ENCODE data around the gene PDZRN3. TPM values are rescaled to one million over a fixed set of nuclear protein-coding genes. Genes with fewer than 3 reads are reported as not detected.

Gene PDZRN3
- total RNA-seq, 1 experiment from 2014 or later = not detected

DNA sequence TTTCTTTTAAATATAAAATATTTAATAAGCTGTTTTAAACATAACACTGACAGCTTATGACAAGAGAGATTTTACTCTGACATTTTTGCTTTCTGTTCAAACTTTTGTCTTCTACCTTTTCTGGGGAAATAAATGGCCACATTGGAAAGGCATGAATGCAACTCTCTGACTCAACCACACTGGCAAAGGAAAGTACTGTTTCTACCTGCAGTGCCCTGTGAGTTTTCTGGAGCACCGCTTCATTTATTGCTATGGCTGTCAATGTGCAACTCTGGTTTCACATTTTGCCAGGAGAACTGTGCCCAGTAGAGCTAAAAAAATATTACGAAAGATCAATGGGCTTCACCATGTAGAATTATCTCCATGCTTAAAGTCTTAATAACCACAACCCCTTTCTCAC lies 15.1 kb downstream of the PDZRN3 start:
- Histone ChIP-seq H3K27ac (ENCODE audit: low read length) (no peak overlapping the region), H3K36me3 (ENCODE audit: control insufficient read depth, insufficient read depth, low read length) (no peaks in the 10 kb centered on the region), H3K27me3 (ENCODE audit: control insufficient read depth, insufficient read depth, low read length) (no peaks in the 10 kb centered on the region), H3K4me1 (ENCODE audit: control insufficient read depth, insufficient read depth, low read length) (no peaks in the 10 kb centered on the region), H3K4me3 (ENCODE audit: low read depth in 2 of 2, low read length in 2 of 2) (no peak overlapping the region), H3K9me3 (ENCODE audit: control insufficient read depth, insufficient read depth, low read depth, low read length) (no peaks in the 10 kb centered on the region)
- intact Hi-C loops (cut with micrococcal nuclease; ENCODE audit: unreplicated experiment) (no loop called here), in situ Hi-C loops (cut with HindIII; ENCODE audit: low pct_unique_long_range_greater_than_20kb, low sequenced_read_pairs) (no loop called here)
- ChIA-PET POLR2A (no interaction called here), CTCF (no interaction called here)
- ATAC-seq (no peak), DNase-seq (ENCODE audit: low read depth, low spot score) (no peak)
- BruUV-seq (replicated peaks) = no TSS peak
- TF ChIP-seq, protein P1, sequence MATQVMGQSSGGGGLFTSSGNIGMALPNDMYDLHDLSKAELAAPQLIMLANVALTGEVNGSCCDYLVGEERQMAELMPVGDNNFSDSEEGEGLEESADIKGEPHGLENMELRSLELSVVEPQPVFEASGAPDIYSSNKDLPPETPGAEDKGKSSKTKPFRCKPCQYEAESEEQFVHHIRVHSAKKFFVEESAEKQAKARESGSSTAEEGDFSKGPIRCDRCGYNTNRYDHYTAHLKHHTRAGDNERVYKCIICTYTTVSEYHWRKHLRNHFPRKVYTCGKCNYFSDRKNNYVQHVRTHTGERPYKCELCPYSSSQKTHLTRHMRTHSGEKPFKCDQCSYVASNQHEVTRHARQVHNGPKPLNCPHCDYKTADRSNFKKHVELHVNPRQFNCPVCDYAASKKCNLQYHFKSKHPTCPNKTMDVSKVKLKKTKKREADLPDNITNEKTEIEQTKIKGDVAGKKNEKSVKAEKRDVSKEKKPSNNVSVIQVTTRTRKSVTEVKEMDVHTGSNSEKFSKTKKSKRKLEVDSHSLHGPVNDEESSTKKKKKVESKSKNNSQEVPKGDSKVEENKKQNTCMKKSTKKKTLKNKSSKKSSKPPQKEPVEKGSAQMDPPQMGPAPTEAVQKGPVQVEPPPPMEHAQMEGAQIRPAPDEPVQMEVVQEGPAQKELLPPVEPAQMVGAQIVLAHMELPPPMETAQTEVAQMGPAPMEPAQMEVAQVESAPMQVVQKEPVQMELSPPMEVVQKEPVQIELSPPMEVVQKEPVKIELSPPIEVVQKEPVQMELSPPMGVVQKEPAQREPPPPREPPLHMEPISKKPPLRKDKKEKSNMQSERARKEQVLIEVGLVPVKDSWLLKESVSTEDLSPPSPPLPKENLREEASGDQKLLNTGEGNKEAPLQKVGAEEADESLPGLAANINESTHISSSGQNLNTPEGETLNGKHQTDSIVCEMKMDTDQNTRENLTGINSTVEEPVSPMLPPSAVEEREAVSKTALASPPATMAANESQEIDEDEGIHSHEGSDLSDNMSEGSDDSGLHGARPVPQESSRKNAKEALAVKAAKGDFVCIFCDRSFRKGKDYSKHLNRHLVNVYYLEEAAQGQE (IDR thresholded peaks at IDR 0.05; ENCODE audit: insufficient read depth in 1 of 2, low read depth in 2 of 2, low read length in 1 of 2) = no peak
- TF ChIP-seq TCF7L2 (IDR thresholded peaks at IDR 0.05; ENCODE audit: low read depth, low read length) (no peak), POLR2AphosphoS5 (IDR thresholded peaks at IDR 0.05; ENCODE audit: low read depth, low read length) (no peak)
- TF ChIP-seq, protein P2, sequence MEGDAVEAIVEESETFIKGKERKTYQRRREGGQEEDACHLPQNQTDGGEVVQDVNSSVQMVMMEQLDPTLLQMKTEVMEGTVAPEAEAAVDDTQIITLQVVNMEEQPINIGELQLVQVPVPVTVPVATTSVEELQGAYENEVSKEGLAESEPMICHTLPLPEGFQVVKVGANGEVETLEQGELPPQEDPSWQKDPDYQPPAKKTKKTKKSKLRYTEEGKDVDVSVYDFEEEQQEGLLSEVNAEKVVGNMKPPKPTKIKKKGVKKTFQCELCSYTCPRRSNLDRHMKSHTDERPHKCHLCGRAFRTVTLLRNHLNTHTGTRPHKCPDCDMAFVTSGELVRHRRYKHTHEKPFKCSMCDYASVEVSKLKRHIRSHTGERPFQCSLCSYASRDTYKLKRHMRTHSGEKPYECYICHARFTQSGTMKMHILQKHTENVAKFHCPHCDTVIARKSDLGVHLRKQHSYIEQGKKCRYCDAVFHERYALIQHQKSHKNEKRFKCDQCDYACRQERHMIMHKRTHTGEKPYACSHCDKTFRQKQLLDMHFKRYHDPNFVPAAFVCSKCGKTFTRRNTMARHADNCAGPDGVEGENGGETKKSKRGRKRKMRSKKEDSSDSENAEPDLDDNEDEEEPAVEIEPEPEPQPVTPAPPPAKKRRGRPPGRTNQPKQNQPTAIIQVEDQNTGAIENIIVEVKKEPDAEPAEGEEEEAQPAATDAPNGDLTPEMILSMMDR (IDR thresholded peaks at IDR 0.05) = no peak

DNA sequence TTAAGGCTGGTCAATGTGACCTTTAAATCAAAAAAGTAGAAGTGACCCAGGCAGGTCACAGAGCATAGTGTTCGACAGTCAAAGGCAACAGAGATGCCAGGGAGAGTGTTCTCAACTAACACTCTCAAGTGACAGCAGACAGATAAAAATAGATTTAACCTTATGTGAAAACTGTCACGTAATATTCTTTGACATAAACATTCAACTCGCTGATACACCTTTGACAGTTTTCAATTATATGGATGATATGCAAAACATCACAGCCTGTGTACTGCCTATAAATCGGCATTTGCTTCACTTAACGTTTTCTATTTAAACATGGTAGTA lies 15.5 kb downstream of the PDZRN3 start:
- in situ Hi-C loops (cut with HindIII; ENCODE audit: low pct_unique_long_range_greater_than_20kb, low sequenced_read_pairs) (no loop called here), intact Hi-C loops (cut with micrococcal nuclease; ENCODE audit: unreplicated experiment) (no loop called here)
- Histone ChIP-seq H3K36me3 (ENCODE audit: control insufficient read depth, insufficient read depth, low read length) (no peaks in the 10 kb centered on the region), H3K27me3 (ENCODE audit: control insufficient read depth, insufficient read depth, low read length) (no peaks in the 10 kb centered on the region), H3K9me3 (ENCODE audit: control insufficient read depth, insufficient read depth, low read depth, low read length) (no peaks in the 10 kb centered on the region), H3K4me3 (ENCODE audit: low read depth in 2 of 2, low read length in 2 of 2) (no peak overlapping the region), H3K4me1 (ENCODE audit: control insufficient read depth, insufficient read depth, low read length) (no peaks in the 10 kb centered on the region), H3K27ac (ENCODE audit: low read length) (no peak overlapping the region)
- ATAC-seq = no peak
- no peak for DNase-seq (ENCODE audit: low read depth, low spot score)
- CTCF ChIA-PET = no interaction called here
- POLR2A ChIA-PET = no interaction called here
- no TSS peak for BruUV-seq (replicated peaks)
- TF ChIP-seq, protein P1 (IDR thresholded peaks at IDR 0.05; ENCODE audit: insufficient read depth in 1 of 2, low read depth in 2 of 2, low read length in 1 of 2) = no peak
- TF ChIP-seq POLR2AphosphoS5 (IDR thresholded peaks at IDR 0.05; ENCODE audit: low read depth, low read length) = no peak
- TF ChIP-seq, protein P2 (IDR thresholded peaks at IDR 0.05) = no peak
- TF ChIP-seq SIN3A (IDR thresholded peaks at IDR 0.05; ENCODE audit: borderline replicate concordance, insufficient read depth, low read depth, low read length) = no peak
- no peak for TF ChIP-seq TCF7L2 (IDR thresholded peaks at IDR 0.05; ENCODE audit: low read depth, low read length)
